Activated CD4-positive, CD25-positive, alpha-beta regulatory T cell treated with anti-CD3 and anti-CD28 coated beads, Interleukin-2, amount 50 U/mL, for 72 hours (primary cell): Measurements from ENCODE around the gene DMD.
"Not testable (repeated sequence)": the region's sequence is repeated elsewhere in the genome, so short reads cannot be mapped to it uniquely, and the experiment has no call there.

Source experiments
- DNase-seq: peaks from one replicate; pipeline ENCODE4 v3.0.0; 2021

Gene DMD

DNA sequence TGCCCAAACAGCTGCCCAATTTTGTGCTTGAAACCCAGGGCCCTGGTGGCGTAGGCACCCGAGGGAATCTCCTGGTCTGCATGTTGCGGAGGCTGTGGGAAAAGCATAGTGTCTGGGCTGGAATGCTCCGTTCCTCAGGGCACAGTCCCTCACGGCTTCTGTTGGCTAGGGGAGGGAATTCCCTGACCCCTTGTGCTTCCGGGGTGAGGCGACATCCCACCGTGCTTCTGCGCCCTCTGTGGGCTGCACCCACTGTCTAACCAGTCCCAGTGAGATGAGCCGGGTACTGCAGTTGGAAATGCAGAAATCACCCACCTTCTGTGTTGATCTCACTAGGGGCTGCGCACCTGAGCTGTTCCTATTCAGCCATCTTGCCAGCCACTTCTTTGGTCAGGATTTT, 1740.1 kb downstream of the DMD start:
- no peak for DNase-seq

GRCh38 chrX:31470753-31471152, 1740.6 kb downstream of the DMD start:
- not testable (repeated sequence) for DNase-seq

DNA sequence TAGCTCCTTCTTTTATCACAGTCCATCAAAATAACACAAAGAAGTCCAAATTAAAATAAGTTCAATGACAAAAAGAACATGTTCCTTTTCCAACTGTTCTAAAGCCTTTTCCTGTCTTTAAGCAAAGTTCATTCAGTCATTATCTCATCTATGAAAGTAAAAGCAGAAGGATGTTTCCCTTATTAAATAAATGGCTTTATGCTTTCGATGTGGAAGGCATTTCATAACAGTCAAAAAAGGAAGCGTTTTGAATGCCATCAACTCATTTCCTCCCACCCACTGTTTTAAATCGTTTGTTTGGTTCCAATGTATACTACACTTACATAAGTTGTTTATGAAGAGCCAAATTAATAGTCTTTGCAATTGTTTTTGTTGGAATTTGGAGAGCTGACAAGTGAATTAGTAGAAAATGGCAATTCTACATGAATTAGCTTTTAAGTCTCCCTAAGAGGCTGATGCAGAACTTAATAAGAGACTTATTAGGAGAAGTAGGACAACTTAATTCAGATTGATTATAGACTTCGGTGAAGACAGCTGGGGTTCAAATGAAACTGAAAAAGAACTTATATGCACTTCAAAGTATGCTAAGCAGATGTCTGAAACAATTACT, 1746.9 kb downstream of the DMD start:
- DNase-seq = no peak

DNA sequence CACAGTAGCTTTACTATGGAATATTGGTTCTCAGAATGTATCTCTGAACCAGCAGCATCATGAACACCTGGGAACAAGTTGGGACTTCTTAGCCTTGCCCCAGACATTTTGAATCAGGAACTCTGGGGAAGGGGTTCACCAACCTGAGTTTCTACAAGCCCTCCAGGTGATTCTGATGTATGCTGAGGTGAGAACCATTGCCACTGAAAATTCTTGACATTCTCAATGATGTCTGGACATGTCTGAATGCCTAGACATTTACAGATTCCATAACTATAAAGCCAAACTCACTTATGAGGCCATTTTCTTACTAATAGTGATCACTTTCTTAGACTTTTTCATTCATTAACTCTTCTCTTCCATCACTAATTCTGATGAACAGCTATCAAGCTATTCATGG, 1750.1 kb downstream of the DMD start:
- no peak for DNase-seq

DNA sequence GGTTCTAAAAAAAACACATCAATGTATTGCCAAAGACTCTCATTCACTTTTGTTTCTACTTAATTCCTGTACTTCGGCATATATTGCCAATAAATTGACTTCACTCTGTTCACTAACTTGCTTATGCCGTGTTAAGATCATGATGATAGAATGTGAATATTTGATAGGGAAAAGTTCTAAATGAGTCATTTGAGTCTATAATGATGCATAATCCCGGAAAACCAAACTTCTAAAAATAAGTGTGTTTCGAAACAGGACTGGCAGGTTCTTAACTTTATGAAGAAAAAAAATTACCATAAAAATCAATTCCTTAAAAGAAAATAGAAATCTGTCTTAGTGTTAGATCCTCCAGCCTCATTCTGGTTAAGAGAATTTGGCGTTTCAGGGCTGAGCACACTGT, 1752.0 kb downstream of the DMD start:
- DNase-seq = no peak

DNA sequence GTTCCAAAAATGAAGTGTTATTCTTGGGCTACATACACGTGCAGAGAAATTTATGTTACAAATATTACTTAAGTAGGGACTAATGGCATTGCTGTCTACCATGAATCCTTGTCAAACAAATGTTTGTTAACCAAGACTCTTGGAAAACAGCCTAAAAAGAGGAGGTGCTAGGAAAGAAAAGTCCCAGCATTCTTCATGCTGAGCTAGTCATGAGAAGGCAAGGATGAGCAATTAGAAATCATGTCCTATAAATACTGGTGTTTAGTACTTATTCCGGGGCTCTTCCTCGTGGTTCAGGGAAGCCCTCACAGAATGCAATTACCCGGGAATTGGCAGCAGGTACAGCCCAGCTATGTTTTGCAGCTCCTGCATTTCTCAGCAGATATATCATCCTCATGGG, 1761.4 kb downstream of the DMD start:
- DNase-seq = no peak

DNA sequence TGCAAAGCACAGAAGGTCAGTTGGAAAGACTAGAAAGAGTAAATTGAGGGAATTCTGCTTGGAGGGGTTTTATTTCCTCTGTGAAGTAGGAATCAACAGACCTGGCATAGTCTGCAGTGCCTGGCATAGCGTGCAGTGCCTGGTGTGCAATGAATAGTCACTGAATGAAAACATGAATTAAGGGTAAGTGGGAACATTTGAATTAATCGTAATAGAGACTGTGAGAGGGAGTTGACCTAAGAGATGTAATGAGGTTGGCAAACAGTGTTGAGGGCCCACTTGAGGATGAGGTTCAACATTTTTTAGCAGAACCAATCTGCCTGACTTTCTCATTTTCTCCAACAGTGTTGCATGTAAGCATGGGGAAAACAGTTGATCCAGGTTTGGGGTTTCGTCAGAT, 1762.3 kb downstream of the DMD start:
- no peak for DNase-seq

GRCh38 chrX:31445542-31445941, 1765.8 kb downstream of the DMD start:
- DNase-seq = no peak

DNA sequence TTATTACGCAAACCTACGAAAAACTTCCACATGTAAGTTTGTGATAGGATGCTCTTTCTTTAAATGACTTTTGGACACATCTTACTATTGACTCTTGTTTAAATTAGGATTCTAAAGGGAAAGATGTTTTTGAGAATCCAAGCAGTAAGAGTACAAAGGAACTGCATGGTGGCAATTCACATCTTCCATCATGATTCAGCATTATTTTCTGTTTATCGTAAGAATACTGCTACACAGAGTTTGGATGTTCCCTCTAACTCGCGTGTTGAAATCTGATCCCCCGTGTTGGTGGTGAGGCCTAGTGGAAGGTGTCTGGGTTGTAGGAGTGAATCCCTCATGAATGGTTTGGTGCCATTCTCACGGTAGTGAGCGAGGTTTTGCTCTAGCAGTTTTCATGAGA, 1767.7 kb downstream of the DMD start:
- DNase-seq = no peak

GRCh38 chrX:31440546-31440945, 1770.8 kb downstream of the DMD start:
- DNase-seq = no peak

DNA sequence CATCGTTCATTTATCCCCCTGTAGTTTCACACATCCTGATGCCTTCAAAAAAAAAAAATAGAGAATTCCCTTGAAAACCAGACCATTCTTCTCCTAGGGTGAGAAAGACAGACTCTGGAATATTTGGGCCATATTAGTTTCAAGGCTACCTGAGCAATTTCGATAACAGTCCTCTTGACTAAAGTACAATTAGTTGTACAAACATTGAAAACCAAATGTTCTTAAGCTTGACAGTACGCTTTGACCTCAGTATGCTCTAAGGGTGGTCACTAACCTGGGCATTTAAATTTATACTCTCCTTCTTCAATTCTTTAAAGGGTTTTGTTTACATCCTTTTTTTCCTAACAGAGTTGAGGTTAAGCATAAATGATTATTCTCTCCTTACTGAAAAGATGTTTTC, 1774.9 kb downstream of the DMD start:
- DNase-seq = no peak

DNA sequence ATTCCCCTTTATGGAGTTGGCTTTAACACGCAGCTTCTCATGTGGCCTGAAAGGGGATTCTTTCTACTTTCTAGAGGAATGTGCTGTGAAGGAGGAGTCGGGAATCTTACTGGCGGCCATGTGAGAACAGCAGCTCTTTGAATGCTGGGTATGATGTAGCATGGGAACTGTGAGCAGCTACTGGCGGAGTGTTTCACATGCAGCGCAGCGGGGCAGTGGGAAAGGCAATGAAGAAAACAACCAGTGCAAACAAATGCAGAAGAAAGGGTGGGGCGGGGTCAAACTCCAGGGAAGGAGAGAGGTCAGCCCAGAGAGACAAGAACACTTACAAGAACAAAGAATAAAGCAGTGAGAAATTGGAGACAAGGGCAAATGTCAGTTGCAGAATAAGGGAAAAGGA, 1775.8 kb downstream of the DMD start:
- no peak for DNase-seq

DNA sequence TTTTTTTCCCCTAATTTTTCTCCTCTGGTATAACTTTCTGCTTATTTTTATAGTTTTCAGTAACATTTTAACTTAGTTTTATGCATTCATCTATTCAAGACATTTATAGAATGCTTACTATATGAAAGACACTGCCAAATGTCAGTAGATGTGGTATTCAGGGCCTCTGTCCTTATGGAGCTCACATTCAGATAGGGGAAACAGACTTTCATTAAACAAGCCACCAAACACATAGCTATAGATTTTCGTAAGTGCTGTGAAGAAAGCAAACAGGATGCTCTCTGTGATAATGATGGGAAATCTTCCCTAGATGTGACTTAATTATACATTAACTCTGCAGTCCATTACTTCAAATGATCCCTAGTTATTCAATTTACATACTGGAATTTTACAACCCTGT, 1777.5 kb downstream of the DMD start:
- DNase-seq = no peak

- DNase-seq = no peak
Measured at GRCh38 chrX:31429915-31430314, 1781.4 kb downstream of the DMD start.

DNA sequence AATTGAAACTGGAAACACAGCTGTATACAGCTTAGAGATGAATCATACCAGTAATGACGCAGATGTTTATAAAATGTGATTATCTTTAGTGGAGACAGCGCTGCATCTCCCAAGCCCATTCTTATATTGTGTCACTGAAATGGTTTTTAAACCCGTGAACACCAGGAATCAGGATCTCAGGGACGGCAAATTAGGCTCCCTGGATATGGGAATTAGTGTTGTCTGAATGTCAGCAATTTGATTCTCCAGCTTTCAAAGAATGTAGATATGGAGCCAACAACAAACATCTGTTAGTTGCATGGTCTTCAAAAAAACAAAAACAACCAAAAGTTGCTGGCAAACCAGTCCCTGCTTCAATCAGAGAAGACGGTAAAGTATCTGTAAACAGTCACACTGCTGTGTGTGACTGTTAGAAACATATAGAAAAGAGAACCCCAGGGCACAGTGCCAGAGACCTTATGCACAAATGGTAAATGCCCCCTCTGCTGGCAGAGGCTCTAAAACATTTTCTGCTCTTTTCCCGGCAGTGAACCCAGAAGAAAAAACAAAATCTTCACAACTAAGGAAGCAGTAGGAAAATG, 1787.7 kb downstream of the DMD start:
- DNase-seq = no peak

GRCh38 chrX:31421441-31421840, 1789.9 kb downstream of the DMD start:
- DNase-seq = no peak

GRCh38 chrX:31420711-31421151, 1790.6 kb downstream of the DMD start:
- no peak for DNase-seq

DNA sequence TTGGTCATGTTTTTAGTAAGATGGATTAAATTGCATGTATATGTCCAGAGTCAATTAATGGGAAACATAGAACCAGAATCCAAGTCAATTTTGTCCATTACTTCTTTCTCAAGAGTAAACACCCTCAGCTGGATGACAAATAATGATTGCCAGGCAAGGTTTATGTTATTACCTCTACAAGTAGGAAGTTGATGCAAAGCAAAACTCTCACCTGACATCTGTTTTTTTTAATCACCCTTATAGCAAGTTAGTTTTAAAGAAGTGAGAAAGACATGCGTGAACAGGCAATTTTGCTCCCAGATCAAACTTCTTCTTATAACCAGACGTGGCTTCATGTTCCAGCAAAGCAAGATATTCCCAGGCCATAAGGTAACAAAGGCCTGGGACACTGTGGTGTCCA, 1791.0 kb downstream of the DMD start:
- DNase-seq = no peak

- no peak for DNase-seq
Measured at GRCh38 chrX:31397119-31397518, 1814.2 kb downstream of the DMD start.

DNA sequence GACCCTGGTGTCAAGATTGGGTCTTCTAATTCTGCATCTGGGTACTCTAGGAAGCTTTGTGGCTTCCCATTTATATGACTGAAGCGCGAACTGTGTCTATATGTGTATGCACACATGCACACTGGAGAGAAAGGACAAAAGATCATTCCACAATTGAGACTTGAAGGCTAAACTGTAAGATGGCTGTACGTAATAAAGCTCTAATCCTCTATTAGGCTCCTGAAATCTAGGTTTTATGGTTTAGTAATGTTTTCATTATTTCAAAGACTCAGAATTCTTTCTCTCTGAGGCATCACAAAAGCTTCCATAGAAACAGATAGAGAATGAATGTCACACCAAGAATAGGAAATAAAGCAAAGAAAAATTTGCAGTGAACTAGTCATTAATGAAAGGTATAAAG, 1818.8 kb downstream of the DMD start:
- DNase-seq = no peak

GRCh38 chrX:31388946-31389345, 1822.4 kb downstream of the DMD start:
- no peak for DNase-seq

DNA sequence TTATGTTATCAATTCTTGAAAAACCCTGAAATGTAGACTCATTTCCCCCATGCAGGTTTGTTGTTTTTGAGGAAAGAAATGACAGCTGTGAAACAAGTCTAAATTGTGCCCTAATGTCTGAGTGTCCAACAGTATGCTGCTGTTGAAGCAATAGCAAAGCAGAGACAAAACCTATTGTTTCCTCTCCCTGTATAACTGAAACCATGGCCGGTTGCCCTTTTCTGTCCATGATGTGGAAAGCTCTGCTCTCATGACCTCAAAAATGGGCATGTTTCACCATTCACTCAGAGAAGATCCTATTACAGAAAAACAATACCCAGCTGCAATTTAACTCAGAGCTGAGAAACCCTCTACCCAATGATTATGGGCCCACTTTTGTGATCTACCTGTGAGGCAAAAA, 1826.9 kb downstream of the DMD start:
- DNase-seq = no peak

- DNase-seq = no peak
Measured at GRCh38 chrX:31383991-31384390, 1827.4 kb downstream of the DMD start.

DNA sequence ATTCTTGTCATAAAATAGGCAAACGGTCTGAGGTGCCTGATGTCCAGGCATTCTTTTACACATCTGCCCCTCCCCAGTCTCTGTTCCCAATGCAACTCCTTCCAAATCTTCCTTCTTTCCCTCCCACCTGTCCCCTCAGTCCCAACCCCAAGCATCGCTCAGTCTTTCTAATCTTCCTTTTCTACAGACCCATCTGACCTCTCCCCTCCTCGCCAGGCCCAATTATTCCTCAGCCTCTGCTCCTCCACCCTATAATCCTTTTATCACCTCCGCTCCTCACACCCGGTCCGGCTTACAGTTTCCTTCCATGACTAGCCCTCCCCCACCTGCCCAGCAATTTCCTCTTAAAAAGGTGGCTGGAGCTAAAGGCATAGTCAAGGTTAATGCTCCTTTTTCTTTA, 1832.4 kb downstream of the DMD start:
- not testable (repeated sequence) for DNase-seq

- not testable (repeated sequence) for DNase-seq
Measured at GRCh38 chrX:31377821-31378220, 1833.5 kb downstream of the DMD start.
